Activated CD4-positive, alpha-beta T cell treated with anti-CD3 and anti-CD28 coated beads, Interleukin-2, amount 50 U/mL, for 16 hours (primary cell): ENCODE measurements around the gene GAB2.

ENCODE experiments used
- DNase-seq: peaks from one replicate; pipeline ENCODE4 v3.0.0-alpha.2; 2020

Gene GAB2

GRCh38 chr11:78397398-78397797 lies 20.2 kb downstream of the GAB2 start:
- DNase-seq: peak; percentile 67

- no peak for DNase-seq
These were observed 22.0 kb downstream of the GAB2 start for GRCh38 chr11:78395597-78395996.

DNA sequence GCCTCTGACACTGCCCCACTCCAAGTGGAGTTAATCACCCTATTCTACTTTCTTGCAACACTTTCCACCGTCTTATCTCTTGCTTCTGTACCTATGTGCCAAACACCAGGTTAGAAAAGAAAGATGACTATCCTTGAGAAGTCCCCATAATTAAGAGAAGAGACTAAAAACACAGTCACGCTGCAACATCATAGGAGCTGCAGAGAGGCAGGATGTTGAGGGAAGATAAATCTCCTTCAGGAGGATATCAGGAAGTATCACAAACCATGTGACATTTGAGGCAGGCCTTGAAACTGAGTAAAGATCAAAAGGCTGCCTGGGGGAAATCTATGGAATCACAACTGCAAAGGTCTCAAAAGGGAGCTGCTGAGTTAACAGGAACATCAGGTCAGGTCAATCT lies 24.8 kb downstream of the GAB2 start:
- no peak for DNase-seq

DNA sequence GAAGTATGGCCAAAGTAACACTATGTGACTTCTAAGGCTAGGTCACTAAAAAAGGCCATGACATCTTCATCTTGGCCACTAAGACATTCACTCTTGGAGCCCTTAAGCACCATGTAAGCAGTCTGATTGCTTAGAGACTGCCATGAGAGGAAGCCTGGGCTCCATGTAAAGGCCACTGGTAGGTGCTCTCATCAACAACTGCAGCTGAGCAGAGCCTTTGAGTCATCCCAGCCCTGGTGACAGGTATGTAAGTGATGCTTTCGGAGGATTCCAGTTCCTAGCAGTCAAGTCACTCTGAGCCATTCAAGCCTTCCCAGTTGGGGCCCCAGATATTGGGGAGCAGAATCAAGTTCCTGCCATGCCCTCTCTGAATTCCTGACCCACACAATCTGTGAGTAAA lies 26.2 kb downstream of the GAB2 start:
- no peak for DNase-seq

- no peak for DNase-seq
These were observed 26.8 kb downstream of the GAB2 start for GRCh38 chr11:78390809-78391208.

DNA sequence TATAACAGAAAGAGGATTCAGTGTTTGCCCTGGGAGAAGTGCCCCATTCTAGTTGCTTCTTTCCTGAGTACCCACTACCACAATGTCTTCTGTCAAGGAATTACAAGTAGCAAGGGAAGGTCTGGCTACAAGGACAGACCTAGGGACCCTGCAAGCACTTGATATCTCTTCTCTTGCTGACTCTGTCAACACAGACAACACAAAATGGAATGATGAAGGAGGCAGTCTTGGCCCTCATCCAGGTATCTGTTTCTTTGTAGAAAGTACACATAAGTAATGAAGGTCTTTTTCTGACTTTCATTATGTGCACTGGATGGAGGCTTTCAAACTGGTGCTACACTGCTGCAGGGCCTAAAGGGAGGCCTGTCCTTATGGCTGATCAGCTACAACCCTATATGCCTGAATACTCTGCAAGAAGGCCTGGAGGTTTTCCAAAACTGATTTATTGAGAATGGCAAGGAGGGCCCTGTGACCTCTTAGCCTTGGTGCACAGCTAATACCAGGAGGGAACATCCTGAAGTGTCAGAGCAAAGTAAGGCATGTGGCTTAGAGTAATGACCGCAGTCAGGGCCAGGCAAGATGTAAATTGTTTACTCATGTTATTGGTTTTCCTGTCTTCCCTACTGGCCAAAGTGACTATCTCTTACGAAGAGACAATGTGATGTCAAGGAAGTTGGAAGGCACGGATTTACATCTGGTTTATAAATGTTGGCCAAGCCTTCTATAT lies 31.2 kb downstream of the GAB2 start:
- no peak for DNase-seq

DNA sequence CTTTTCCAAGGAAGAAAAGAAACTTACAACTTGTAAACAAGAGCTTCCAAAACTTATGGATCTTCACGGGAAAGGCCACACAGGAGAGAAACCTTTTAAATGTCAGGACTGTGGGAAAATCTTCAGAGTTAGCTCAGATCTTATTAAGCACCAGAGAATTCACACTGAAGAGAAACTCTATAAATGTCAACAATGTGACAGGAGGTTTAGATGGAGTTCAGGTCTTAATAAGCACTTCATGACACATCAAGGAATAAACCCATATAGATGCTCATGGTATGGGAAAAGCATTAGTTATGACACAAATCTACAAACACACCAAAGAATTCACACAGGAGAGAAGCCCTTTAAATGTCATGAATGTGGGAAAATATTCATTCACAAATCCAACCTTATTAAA lies 32.4 kb downstream of the GAB2 start:
- no peak for DNase-seq

- no peak for DNase-seq
These were observed 33.4 kb downstream of the GAB2 start for GRCh38 chr11:78384231-78384630.

GRCh38 chr11:78381865-78382264 lies 35.8 kb downstream of the GAB2 start:
- no peak for DNase-seq

- no peak for DNase-seq
These were observed 37.0 kb downstream of the GAB2 start for GRCh38 chr11:78380615-78381051.

DNA sequence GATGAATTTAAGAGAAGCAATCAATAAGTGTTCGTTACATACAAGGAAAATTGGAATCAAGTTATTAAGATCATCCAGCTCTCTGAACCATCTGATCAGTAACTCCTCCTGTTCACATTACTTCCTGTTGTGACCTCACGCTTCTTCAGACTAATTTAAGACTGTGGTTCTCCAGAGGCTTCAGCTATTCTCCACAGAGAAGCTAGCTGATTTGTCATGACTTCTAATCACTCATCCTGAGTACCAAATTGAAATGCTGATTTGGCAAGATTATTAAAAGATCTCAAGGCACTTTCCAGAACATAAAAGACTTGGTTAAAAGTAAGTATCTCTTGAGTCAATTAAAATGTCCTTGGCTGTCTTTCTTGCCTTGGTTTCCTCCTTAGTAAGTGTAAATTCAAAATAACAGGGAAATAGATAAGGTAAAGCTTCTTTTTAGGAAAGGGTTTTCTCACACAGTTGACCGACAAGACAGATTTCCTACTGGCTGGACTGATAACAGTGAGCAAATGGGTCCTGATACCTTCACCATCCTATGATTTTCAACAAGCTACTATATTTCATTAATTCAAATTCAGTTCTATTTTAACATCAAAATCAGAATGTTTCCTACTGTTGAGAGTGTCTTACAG lies 38.5 kb downstream of the GAB2 start:
- no peak for DNase-seq

DNA sequence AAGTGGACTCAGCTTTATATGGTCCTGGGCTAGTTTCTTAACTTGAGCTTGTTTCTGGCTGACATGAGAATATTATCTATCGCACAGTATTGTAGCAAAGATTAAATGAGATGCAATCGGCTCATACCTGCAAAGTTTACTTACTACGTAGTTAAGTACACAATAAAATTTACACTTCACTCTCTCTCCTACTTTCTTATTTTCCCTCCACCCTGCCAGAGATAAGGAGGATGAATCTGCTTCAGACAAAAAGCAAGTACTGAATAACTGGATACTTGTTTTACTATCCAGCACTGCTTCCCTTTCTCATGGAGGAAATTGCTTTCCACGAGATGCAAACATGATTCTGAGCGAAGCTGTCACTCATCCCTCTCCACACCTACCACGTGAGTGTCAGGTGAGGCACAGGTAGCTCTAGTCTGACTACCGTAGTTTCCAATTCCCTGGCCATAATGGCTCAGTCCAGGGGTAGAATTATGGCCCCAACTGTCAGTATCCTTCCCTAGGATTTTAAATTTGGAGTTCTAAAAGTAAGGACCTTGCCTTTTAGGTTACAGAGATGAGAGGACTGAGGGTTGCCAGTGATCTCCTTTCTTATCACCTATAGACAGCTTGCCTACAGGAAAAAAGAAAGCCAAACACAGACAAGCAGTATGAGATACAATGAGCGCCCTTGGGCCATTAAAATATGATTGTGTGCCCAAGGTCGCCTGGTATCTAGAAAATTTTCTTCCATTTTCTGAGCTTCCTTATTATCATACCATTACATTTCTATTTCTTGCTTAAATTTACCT lies 39.8 kb downstream of the GAB2 start:
- no peak for DNase-seq

DNA sequence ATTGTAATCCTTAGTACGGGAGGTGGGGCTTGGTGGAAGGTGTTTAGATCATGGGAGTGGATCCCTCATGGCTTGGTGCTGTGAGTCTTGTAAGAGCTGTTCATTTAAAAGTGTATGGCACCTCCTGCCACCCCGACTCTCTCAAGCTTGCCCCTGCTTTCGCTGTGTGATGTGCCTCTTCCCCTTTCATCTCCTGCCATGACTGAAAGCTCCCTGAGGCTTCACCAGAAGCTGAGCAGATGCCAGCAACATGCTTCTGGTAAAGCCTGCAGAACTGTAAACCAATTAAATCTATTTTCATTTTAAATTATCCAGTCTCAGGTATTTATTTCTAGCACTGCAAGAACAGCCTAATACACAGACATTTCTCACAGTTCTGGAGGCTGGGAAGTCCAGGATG lies 40.8 kb downstream of the GAB2 start:
- DNase-seq: no peak

DNA sequence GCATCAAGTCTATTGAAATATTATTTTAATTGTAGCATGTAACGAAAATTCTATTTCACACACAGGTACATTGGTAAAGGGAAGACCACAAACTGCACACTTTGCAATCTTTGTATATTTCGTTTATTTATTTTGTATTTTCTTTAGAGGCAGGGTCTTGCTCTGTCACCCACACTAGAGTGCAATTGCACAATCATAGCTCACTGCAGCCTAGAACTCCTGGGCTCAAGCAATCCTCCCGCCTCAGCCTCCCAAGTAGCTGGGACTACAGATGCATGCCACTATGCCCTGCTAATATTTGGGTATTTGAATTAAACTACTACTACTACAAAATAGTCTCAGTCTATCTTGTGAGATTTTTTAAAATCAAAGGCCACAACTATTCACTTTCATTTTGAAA lies 42.7 kb downstream of the GAB2 start:
- DNase-seq: no peak

DNA sequence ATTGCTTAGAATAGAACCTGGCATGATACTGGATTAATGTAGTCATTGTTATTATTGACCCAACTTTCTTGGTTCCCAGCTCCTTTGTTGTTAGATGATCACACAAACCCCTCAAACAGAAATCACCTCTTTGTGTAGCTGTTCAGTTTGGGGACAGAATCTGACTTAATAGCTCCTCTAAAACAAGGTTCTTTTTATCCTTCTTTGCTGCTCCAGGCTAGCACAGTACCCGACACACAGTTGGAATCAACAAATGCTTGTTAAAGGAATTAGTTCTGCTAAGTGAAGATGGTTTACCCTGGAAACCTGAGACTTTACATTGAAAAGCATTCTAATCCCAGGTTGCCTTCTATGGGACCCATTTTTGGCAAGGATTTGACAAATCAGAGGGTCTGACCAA lies 43.9 kb downstream of the GAB2 start:
- DNase-seq: no peak

- DNase-seq: no peak
These were observed 45.4 kb downstream of the GAB2 start for GRCh38 chr11:78372114-78372768.

- DNase-seq: no peak
These were observed 46.3 kb downstream of the GAB2 start for GRCh38 chr11:78371221-78371891.

GRCh38 chr11:78370406-78371172 lies 47.0 kb downstream of the GAB2 start:
- no peak for DNase-seq

- DNase-seq: no peak
These were observed 52.2 kb downstream of the GAB2 start for GRCh38 chr11:78365381-78365792.

GRCh38 chr11:78364128-78364751 lies 53.4 kb downstream of the GAB2 start:
- DNase-seq: no peak

DNA sequence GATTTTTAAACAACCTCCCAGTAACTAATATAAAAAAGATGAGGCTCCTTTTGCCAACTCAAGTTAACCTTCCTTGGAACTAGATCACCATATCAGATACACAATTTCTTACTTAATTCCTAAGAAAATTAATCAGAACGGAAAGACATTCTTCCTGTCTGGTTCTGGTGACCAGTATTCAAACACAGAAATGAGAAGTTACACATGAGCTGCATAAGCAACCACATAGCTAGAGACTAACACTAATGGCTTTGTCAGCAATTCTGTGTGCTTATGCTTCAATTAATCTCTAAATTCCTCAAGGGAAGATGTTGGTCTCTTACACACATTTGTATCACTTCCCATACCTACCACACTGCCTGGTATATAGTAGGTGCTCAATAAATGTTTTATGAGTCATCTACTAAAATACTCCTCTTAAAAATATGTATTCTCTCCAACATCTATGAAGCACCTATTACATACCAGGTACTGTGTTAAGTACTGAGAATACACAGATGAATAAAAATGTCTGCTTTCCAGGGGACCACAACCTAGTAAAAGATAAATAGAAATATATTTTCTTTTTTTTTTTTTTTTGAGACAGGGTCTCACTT lies 54.5 kb downstream of the GAB2 start:
- DNase-seq: no peak
